NB4 (cell line): Measurements from ENCODE around the gene CDH8.

Experiments used
- CTCF ChIP-seq: IDR thresholded peaks from one replicate; pipeline ENCODE4 v1.5.1; 2012; ENCODE audit warnings: low read depth, low read length
- POLR2A ChIP-seq: IDR thresholded peaks from 2 replicates; pipeline ENCODE4 v1.6.1; 2011; ENCODE audit warnings: mild to moderate bottlenecking; ENCODE audit not compliant: insufficient read length; ENCODE audit errors: extremely low read depth

- TF ChIP-seq CTCF (no peak), POLR2A (no peak)
Measured at GRCh38 chr16:61929776-61930175, 106.5 kb downstream of the CDH8 start.
